Activated naive CD4-positive, alpha-beta T cell (primary cell): ENCODE measurements around the gene OR2S2.
"Not testable (repeated sequence)": the region's sequence is repeated elsewhere in the genome, so short reads cannot be mapped to it uniquely, and the experiment has no call there.

Source experiments
- DNase-seq, 4 experiments: peaks; one replicate each; lab custom pipeline; 2025; lab: John Stamatoyannopoulos, UW

OR2S2 gene

DNA sequence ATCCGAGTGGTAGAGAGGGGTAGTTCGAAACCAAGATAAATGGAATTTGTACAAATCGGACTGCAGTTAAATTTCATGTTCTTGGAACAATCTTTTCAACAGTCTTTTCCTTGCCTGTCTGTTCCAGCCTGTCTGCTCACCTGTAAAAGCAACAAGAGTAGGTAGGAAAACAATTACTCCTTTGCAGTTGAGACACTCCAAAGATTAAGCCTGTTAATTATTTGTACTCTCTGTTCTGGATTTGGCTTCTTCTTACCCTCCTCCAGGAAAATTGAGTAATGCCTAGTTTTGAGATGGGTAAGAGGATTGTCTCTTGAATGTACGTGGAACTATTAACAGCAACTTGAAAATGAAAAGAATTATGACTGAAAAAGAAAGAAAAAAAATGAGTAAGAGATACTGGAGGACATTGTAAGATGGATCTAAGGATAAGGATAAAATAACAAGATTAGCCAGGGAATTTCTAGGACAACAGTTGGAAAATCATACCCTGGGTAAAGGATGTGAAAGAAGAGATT, 24.3 kb downstream of the OR2S2 start:
- DNase-seq: no peak

DNA sequence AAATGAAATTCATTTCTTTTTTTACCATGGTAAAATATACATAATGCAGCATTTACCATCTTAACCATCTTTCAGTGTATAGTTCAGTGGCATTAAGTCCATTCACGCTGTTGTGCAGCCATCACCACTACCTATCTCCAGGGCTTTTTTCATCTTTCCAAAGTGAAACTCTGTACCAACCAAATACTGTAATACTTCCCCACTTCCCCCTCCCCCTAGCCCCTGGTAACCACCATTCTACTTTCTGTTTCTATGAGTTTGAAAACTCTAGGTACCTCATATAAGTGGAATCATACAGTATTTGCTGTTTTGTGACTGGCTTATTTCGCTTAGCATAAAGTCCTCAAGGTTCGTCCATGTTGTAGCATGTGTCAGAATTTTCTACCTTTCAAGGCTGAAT, 25.2 kb downstream of the OR2S2 start:
- no peak for DNase-seq

DNA sequence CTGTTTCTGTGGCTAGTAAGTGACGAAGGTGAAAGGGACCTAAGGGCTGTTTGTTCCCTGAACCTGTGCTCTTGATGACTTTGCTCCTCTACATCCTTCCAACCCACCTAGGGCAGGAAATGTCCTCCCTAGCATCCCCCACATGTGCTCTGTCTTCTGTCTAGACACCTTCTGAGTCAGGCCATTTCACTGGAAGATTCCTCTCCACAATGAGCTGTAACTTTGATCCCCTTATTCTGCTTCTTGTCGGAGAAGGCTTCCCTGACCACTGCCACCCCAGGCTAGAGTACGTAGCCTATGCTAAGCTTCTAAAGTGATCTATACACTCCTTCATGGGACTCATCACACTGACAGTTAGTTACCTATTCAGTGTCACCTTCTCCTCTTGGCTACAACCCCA, 27.0 kb downstream of the OR2S2 start:
- DNase-seq: no peak

DNA sequence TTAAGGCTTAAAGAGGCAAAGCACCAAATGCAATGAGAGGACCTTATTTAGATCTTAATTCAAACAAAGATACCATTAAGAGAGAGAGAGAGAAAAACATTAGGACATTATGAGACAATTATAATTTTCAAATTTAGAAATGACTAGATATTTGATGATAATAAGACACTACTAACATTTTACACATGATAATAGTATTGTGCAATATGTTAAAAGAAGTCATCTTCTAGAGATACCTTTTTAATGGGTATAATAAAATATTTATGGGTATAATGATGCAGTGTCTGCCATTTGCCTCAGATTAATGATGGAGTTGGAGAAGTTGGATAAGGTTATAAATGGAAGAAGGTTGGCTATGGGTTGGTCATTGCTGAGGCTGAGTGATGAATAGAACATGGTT, 27.4 kb downstream of the OR2S2 start:
- DNase-seq: no peak

DNA sequence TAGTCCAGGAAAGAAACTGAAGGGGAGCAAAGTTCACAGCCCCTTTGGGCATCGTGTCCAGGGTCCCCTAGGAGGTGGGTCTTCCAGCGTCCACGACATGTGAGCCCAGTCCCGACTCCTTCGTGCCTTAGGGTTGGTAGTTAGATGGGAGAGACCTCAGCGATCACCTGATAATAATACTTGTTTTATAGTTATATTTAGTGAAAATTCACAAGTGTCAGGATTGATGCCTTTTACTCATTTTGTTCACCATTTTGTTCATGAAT, 28.6 kb downstream of the OR2S2 start:
- DNase-seq: no peak

DNA sequence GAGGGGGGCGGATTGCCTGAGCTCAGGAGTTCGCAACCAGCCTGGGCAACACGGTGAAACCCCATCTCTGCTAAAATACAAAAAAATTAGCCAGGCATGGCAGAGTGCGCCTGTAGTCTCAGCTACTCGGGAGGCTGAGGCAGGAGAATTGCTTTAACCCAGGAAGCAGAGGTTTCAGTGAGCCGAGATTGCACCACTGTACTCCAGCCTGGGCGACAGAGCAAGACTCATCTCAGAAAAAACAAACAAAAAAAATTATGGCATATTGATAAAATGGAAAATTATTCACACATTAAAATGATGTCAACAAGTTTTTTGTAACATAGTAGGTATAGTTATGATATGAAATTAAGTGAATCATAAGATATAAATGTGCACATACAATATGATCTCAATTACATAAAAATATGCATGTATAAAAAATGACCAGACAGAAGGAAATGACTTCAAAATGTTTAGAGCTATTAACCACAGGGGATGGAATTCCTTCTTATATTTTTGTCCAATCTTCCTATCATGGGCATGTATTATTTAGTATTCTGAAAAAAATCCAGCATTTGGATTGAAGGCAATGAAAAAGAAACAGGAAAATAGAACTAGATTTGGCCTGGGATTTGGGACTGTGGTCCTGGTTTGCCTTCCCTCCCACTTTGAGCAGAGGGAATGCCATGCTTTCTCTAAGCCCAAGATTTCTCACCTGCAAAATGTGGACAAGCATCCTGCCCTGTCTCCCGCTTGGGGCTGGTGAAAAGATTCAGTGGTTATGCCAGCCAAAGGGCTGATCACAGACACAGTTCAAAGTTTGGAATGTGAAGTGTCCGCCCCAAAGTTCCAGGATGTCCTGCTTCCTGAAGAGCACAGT, 29.1 kb downstream of the OR2S2 start:
- DNase-seq: no peak

DNA sequence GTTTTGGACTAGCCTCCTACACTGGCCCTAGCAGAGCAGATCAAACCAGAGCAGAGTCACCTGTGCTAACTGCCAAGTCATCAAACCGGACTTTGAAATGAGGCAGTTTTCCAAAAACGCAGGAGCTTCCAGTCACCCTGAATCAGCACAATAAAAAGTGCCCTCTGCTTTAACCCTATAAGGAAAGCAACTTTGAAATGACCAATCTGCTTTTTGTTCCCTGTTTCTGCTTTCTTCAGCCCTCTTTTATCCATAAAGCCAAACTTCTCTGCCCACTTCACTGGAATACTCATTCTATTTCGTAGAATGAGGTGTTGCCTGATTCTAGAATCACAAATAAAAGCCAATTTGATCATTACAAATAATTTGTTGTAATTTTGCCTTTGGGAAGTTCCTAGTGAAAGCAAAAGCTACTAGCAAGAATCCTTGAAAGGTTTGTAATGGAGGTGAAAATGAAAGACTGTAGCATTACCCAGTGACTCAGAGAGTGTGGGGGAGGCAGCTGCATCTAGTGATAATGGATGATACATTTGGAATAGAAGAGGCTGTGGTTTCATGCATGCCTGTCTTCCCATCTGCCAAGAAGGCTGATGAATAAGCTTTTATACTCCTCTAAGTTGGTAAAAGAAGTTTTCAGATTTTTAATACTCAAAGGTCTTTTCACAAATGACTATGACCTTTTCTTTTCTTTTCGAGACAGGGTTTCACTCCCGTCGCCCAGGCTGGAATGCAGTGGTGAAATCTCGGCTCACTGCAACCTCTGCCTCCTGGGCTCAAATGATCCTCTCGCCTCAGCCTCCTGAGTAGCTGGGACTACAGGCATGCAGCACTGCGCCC, 33.8 kb downstream of the OR2S2 start:
- DNase-seq: no peak

DNA sequence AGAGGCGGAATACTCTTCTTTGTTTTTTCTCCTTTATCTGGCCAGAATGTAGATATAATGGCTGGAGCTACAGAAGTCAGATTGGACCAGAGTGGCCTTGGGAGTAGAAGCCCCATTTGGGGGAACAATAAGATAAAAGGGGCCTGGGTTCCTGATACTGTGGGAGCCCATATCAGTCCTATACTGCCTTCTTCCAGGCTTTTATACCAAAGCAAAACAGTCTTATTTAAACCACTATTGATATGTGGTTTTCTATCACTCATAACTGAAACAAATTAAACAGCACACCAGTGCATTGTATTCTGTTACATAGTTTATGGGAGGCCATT, 34.4 kb downstream of the OR2S2 start:
- DNase-seq: no peak

DNA sequence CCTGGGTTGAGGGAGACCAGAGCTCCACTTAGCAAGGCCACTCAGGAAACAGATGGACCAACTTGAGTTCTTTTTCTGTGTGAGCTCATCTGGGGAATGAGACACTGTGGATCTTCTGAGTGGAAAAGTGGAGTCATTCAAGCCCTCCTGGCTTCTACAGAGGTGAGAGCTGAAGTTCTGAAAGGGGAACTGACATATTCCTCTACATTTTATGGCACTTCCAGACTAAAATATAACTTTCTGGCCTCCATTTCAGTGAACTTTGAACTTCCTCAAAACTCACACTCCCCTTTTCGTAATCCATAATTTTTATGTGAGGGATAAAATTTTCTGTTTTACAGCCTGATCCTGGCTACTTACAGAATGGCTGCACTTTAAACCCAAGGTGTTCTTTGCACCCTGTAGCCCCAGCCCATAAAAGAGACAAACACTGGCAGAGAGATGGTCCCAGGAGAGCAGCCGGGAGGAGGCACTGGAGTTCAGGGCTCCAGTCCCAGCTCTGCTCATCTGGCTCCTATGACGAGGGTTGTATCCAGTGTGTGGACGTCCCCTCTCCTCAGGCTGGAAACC, 37.8 kb downstream of the OR2S2 start:
- DNase-seq: no peak

DNA sequence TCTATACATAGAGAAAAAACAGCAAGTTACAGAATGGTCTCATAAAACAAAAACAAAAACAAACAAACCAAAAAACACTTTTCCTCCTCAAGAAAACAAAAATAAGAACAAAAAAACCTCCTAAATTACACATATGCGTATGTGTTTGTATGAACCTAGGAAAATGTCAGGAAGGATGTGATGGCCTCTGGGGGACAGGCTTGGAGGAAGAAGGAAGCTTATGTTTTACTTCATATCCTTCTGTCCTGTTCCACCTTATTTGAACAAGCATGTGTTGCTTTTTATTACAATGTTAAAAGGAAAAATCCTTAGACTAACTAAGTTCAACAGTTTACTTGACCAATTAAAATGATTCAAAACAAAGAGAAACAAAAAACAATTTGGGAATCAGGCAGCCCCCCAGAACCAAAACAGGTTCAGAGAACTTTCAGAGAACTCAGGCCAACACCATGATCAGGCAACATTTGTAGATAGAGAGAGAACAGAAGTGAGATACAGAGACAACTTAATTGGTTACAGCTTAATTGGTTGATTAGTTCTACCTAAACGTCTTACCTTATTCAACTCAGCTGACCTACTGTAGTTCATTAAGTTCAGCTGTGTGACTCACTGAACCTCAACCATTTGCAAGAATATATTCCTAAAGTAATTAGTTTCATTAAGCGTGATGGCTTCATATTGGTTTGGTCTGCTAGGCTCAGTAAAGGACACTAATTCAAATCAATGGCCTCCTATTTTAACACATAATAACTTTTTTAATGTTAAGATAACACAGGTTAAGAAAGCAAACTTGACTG, 38.5 kb downstream of the OR2S2 start:
- DNase-seq: no peak

DNA sequence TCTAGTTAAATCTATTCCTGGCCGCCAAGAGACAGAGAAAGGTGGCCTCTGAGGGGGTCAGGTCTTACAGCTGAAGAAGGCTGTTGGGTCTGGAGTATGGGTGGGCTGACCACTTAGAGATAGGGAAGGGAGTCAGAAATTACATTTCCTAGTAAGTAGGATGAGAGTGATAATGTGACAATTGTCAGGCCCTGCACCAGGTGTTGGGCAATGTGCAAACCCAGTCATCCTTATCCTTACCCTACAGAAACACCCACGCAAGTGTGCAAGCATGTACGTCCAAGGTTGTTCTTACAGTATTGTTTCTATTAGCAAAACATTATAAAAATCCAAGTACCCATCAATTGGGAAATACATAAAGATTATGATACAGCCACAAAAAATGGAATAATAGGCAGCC, 39.2 kb downstream of the OR2S2 start:
- DNase-seq: no peak

DNA sequence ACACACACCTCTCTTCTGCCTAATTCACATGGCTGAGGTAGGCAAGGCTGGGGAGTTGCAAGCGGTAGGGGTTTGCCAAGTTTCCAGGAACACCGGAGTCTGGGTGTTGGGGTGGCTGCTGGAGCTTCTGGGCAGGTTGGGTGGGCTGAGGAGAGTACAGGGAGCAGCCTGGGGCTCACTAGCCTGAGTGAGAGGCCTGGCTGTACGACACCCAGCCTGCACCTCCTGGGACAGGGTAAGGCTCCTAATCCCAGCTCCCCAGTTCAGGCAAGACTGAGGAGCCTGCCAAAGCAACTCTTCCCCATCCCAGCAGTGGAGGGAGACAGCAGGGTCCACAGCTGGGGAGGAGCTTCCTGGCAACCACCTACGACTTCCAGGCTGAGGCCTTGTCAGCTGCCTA, 40.7 kb downstream of the OR2S2 start:
- DNase-seq: no peak

DNA sequence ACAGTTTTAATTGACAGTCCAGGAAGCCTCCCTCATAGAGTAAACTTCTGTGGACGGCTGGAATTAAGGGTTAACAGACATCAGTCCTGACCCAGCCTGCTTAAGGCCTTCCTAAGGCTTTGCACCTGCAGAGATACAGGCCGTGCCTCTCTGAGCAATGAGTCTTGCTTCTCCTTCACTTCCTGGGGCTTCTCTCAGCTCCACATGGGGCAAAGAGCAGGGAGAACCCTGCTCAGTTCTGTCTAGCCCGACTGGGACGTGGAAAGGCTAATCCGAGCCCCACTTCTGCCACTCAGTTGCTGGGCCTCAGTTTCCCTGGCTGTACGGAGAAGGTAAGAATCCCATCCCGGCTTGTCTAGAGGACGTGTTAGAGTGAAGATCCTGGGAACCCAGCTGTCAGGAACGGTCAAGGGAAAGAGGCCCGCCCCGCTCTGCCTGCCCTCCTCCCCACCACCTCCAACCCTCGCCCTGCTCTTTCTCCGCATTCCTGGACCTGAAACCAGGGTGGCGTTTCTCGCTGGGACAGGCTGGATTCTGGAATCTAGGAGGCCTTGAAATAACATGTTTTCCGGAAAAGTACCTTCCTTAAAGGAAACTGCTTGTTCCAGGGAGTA, 42.2 kb downstream of the OR2S2 start:
- no peak for DNase-seq

DNA sequence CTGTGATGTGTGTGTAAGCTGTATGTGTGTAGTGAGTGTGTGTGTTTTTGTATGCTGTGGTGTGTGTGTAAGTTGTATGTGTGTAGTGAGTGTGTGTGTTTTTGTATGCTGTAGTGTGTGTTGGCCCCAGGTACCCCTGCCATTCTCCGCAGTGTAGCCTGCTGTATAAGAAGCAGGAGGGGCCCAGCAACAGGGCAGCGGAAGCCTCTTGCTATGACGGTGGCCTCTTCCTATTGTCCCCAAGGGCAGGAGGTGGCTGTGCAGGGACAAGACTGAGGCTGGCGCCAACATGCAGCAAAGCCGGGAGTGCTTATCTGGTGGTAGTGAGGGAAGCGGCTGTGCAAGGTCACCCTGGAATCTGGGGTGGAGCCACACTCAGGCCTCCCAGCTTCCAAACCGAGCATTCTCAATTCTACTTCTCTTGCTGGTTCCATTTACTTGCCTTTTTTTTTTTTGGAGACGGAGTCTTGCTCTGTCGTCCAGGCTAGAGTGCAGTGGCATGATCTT, 43.6 kb downstream of the OR2S2 start:
- no peak for DNase-seq

DNA sequence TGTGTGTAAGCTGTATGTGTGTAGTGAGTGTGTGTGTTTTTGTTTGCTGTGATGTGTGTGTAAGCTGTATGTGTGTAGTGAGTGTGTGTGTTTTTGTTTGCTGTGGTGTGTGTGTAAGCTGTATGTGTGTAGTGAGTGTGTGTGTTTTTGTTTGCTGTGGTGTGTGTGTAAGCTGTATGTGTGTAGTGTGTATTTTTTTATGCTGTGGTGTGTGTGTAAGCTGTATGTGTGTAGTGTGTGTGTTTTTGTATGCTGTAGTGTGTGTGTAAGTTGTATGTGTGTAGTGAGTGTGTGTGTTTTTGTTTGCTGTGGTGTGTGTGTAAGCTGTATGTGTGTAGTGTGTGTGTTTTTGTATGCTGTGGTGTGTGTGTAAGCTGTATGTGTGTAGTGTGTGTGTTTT, 44.5 kb downstream of the OR2S2 start:
- not testable (repeated sequence) for DNase-seq

DNA sequence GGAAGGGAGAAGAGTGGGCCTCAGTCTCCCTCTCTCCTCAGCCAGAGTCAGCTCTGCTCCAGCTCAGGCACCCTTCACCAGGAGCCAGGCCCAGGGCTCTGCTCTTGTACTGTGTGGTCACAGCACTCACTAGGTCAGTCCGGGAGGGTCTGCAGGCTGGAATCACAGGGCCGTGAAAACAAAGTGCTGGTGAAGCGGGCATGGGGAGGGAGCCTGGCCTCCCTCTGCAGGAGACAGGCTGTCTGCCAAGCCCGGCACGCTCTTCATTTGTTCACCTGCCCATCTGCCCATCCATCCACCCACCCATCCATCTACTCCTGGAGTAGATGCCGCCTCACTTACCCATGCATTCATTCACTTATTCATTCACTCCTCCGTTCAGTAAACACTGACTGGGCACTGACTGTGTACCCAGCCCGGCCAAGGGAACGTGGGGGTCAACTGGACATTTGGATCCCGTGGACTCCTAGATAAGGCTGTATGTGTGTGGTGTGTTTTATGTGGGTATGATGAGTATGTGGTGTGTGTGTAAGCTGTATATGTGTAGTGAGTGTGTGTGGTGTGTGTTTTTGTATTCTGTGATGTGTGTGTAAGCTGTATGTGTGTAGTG, 45.1 kb downstream of the OR2S2 start:
- DNase-seq: no peak

DNA sequence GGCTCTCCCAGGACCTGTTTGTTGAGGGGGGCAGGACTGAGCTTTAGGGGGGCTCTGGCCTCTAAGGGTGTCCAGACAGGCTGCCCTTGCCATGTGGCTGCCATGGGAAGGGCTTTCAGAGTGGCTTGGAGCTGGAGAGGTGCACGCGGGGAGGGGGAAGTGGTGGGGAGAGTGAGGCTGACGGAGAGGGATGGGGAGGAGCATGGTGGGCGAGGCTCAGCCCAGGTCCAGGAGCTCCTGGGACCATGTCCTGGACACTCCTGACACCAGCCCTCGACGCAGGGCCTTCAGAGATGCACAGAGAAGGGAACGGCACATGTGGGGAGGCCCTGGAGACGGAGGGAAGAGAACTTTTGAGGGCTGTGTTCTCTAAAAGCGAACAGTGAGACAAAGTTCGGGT, 46.3 kb downstream of the OR2S2 start:
- DNase-seq: no peak

DNA sequence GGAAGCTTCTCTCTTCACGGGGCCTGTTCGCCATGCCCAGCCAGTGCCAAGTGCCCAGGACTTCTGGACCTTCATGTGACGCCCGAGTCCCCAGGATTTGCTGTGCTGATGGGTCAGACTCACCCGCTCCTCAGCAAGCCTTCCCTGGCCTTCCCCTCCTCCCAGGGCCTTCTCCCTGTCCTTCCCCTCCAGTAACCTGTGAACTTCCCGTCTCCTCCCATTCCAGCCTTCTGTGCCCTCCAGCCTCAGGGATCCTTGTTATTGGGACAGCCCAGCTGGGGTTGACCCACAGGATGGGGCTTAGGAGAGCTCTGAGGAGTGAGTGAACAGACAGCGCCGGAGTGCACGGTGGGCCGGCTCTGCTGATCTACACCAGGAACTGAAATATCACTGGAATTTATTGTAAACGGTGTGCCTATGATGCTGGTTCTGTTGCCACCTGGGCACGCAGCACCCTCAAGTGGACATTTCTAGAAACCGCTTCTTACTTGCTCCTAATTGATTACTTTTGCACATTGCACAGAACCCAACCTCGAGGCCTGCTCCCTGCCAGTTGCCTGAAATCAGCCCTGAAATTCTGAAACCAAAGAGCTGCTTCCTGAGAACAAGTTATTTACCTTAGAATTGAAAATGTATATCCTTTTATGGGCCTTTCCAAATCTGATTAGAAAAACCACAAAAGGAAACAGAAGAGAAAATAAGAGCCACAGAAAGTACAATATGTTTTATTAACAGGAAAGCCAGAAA, 47.2 kb downstream of the OR2S2 start:
- peak in 1 of 4 experiments; percentile 20 for DNase-seq

DNA sequence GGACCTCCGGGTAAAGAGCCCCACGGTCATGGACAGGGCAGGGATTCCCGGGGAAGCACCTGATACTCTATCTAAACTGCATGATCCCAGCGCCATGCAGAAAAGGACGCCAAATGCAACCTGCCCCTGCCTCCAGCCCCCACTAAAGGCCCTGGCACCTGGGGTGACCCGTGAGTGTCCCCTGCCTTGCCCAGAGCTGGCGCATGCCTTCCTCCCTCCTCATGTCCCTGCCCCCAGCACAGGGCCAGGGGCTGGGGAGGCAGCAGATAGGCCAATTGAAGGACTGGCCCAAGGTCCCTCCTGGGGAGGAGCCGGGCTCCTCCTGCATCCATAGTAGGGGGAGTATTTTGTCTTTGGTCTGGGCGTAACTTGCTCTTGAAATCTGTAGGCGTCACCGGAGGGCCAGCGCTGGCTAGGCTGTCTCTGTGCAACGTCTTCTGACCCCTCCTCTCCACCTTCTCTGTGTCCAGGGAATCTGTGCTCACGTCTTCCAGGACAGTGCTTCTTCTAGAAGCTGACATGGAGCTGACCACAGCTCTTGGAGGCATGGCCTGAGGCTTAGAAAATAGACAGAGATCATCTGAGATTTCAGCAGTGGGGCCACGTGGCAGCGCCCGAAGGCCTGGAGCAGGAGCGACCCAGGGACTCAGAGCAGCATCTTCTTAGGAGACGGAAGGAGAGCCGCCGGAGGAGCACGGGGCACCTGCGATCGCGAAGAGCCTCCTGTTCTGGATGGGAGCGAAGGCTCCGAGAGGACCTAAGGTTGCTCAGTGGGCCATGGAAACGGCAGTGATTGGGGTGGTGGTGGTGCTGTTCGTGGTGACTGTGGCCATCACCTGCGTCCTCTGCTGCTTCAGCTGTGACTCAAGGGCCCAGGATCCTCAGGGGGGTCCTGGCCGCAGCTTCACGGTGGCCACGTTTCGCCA, 48.0 kb downstream of the OR2S2 start:
- no peak for DNase-seq
